Prostate gland (tissue), 2 donors: ENCODE measurements around the gene EPS8L3. TPM values are rescaled to one million over a fixed set of nuclear protein-coding genes. Genes with fewer than 3 reads are reported as not detected.
"Not testable (repeated sequence)": the region's sequence is repeated elsewhere in the genome, so short reads cannot be mapped to it uniquely, and the experiment has no call there.

Experiments used
- DNase-seq: peaks from one replicate; pipeline ENCODE4 v3.0.0-alpha.2; 2019; ENCODE audit warnings: low spot score
- H3K27ac ChIP-seq, 2 donors: fragments of 200-600 bp; sonication (generic); 2 replicates each; pipeline ENCODE4 v1.5.1; 2017 to 2019
- H3K27me3 ChIP-seq: fragments of 200-600 bp; sonication (generic); replicated peaks from 2 replicates; pipeline ENCODE4 v1.5.1; 2019; ENCODE audit not compliant: insufficient read depth
- H3K36me3 ChIP-seq, 2 donors: fragments of 200-600 bp; sonication (generic); 1 replicate in 1 of 2; 2 replicates in 1 of 2; pipeline versions ENCODE4 v1.5.1 to v1.8.1; 2017 to 2019
- H3K4me1 ChIP-seq: fragments of 200-600 bp; sonication (generic); replicated peaks from 2 replicates; pipeline ENCODE4 v1.5.1; 2019
- H3K4me3 ChIP-seq, 2 donors: fragments of 200-600 bp; sonication (generic); 2 replicates each; pipeline ENCODE4 v1.5.1; 2017 to 2019
- H3K9me3 ChIP-seq: fragments of 200-600 bp; sonication (generic); 2 replicates; pipeline ENCODE4 v1.5.1; 2017
- POLR2A ChIP-seq: fragments of 450-650 bp; IDR thresholded peaks from one replicate; pipeline ENCODE4 v1.6.1; 2016; ENCODE audit warnings: antibody characterized with exemption, mild to moderate bottlenecking
- POLR2AphosphoS5 ChIP-seq: sonication (generic); formaldehyde crosslinking; IDR thresholded peaks from one replicate; pipeline ENCODE4 v1.6.1; 2017; ENCODE audit warnings: antibody characterized with exemption
- WGBS: methylation state at CpG from one replicate; pipeline ENCODE4 v1.1.5; 2018; 5-methylcytosine and 5-hydroxymethylcytosine counted together
- intact Hi-C: fragments of 100-400 bp; cut with DNase I; formaldehyde crosslinking; loops from one replicate; pipeline ENCODE4 v1.14.2; 2022
- total RNA-seq, 2 donors: library from RNA; depleted of rRNA; stranded (reverse); fragments of >200 nt; gene quantifications; one replicate each; pipeline ENCODE4 v1.1.0, GENCODE V29; 2016
- TF ChIP-seq, protein P1 (sequence below), 4 experiments: fragments of 200-600 bp in 2 of 4; fragments of 450-650 bp in 2 of 4; sonication (generic) in 2 of 4; IDR thresholded peaks; 1 replicate in 3 of 4; 2 replicates in 1 of 4; pipeline ENCODE4 v1.5.1; 2016 to 2019; ENCODE audit warnings: antibody characterized with exemption in 4 of 4, mild to moderate bottlenecking in 2 of 4, moderate library complexity in 2 of 4

Gene EPS8L3
- total RNA-seq, 2 donors from 2014 or later, result 0.34 TPM; not detected in 1

DNA sequence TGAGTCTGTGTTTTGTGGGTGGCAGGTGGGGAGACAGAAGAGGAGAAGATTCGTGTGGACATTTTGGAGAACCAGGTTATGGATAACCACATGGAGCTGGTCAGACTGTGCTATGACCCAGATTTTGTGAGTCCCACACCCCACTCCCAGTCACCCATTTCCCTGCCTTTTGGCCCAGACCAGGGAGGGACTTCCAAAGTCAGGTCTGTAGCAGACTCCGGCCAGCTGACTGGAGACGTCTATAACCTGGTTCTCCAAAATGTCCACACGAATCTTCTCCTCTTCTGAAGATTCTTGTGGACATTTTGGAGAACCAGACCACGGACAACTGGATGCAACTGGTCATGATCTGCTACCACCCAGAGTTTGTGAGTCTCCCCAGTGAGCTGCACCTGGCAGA lies 50.1 kb downstream of the EPS8L3 start:
- 87% methylated on average over 5 of the region's 5 CpGs for WGBS
- no peaks in the 10 kb centered on the region for H3K9me3 ChIP-seq
- no peaks in the 10 kb centered on the region for H3K27me3 ChIP-seq
- H3K4me1 ChIP-seq, result no peaks in the 10 kb centered on the region
- no peaks in the 10 kb centered on the region for H3K36me3 ChIP-seq
- TF ChIP-seq, protein P1, sequence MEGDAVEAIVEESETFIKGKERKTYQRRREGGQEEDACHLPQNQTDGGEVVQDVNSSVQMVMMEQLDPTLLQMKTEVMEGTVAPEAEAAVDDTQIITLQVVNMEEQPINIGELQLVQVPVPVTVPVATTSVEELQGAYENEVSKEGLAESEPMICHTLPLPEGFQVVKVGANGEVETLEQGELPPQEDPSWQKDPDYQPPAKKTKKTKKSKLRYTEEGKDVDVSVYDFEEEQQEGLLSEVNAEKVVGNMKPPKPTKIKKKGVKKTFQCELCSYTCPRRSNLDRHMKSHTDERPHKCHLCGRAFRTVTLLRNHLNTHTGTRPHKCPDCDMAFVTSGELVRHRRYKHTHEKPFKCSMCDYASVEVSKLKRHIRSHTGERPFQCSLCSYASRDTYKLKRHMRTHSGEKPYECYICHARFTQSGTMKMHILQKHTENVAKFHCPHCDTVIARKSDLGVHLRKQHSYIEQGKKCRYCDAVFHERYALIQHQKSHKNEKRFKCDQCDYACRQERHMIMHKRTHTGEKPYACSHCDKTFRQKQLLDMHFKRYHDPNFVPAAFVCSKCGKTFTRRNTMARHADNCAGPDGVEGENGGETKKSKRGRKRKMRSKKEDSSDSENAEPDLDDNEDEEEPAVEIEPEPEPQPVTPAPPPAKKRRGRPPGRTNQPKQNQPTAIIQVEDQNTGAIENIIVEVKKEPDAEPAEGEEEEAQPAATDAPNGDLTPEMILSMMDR (IDR thresholded peaks at IDR 0.05), result no peak
- TF ChIP-seq POLR2A (no peak), POLR2AphosphoS5 (no peak)
- H3K4me3 ChIP-seq, result no peak overlapping the region
- H3K27ac ChIP-seq, result no peak overlapping the region
- DNase-seq, result no peak
- intact Hi-C loops, result no loop called here

DNA sequence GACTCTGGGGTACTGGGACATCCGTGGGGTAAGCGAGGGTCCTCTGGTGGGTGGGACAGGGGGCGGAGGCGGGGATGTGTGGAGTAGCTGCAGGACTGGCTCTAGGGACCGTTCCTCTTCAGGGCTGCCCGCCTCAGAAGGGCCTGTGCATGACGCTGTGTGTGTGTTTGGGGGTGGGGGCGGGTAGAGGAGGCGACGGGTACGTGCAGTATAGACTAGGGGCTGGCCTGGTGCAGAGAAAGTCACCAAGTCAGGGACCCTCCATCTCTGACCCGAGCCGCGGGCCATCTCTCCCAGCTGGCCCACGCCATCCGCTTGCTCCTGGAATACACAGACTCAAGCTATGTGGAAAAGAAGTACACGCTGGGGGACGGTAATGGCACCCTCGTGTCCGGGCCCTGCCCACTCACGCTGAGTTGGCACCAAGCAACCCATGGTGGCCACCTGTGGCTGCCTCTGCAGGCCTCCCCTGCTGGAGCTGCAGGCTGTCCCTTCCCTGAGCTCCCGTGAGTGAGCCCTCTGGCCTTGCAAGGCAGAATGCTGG lies 51.3 kb downstream of the EPS8L3 start:
- Histone ChIP-seq H3K9me3 (no peaks in the 10 kb centered on the region), H3K27me3 (no peaks in the 10 kb centered on the region), H3K36me3 (no peaks in the 10 kb centered on the region), H3K4me3 (peak overlapping the region; percentile 19 to 21), H3K4me1 (no peaks in the 10 kb centered on the region), H3K27ac (no peak overlapping the region)
- DNase-seq, result no peak
- 64% methylated on average over 19 of the region's 22 CpGs for WGBS
- intact Hi-C loops, result no loop called here
- no peak for TF ChIP-seq POLR2AphosphoS5
- TF ChIP-seq, protein P1 (IDR thresholded peaks at IDR 0.05), result no peak
- no peak for TF ChIP-seq POLR2A

DNA sequence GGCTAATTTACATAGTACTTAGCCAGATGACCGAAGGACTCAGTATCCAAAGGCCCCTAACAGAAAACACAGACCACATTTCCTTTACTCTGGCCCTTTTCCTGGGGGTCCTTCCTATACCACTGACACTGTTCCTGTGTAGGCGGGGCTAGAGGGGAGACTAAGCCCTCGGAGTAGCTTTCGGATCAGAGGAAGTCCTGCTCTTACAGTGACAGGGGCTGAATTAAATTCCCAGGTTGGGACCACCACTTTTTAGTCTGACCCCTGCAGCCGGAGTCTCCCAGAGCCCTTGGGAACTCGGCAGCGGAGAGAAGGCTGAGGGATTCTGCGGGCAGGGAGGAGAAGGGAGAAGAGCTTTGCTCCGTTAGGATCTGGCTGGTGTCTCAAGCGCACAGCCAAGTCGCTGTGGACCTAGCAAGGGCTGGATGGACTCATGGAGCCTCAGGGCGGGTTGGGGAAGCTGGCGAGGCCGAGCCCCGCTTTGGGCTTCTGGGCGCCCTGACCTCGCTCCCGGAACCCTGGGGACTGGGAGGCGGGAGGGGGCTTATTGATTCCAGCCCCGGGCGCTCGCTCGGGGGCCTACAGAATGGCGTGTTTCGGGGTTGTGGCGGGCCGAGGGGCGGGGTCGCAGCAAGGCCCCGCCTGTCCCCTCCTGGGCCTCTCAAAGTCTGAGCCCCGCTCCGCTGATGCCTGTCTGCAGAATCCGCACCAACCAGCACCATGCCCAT lies 52.0 kb downstream of the EPS8L3 start, which contains the start of gene GSTM5:
TSS of gene GSTM5 (plus strand) at position 659 of the 728 bp plus-strand sequence. CDS start at position 721, 62 bp downstream.
- H3K4me1 ChIP-seq, H3K9me3 ChIP-seq, DNase-seq, H3K27me3 ChIP-seq, H3K36me3 ChIP-seq, H3K27ac ChIP-seq, intact Hi-C loops: not testable (repeated sequence)
- H3K4me3 ChIP-seq, result peak within 1 kb of the TSS; percentile 19 to 21
- WGBS, result 39% methylated on average over 31 of the region's 33 CpGs

DNA sequence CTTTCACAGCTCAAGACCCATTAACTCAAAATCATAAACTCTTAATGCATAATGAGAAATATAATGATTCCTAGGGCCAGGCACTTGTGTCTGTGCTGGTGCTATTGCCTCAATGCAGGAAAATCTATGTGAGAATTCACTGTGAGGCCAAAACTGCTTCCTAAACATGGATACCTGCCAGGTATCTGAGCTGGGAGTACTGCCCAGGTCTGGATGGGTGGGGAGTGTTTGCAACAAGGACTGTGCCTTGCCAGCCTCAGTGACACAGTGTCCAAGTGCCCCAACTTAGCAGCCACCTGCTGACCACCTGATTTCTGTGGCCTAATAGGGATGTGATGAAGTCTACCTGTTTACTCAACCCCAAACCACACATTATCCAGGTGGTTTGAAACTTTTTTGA lies 53.9 kb downstream of the EPS8L3 start:
- H3K4me3 ChIP-seq, DNase-seq, H3K4me1 ChIP-seq, H3K36me3 ChIP-seq, H3K27me3 ChIP-seq, H3K27ac ChIP-seq, H3K9me3 ChIP-seq, intact Hi-C loops: not testable (repeated sequence)

DNA sequence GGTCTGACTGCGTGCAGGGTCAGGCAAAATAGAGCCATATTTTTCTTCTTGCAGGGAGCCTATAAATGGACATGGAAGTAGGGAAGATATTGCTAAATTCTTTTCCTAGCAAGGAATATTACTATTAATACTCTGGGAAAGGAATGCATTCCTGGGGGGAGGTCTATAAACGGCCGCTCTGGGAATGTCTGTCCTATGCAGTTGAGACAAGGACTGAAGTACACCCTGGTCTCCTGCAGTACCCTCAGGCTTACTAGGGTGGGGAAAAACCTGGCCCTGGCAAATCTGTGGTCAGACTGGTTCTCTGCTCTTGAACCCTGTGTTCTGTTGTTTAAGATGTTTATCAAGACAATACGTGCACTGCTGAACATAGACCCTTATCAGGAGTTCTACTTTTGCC lies 54.8 kb downstream of the EPS8L3 start:
- H3K4me3 ChIP-seq, H3K27ac ChIP-seq, H3K36me3 ChIP-seq, H3K9me3 ChIP-seq, DNase-seq, intact Hi-C loops, H3K4me1 ChIP-seq, H3K27me3 ChIP-seq: not testable (repeated sequence)
- WGBS, result 81% methylated on average over 4 of the region's 4 CpGs

DNA sequence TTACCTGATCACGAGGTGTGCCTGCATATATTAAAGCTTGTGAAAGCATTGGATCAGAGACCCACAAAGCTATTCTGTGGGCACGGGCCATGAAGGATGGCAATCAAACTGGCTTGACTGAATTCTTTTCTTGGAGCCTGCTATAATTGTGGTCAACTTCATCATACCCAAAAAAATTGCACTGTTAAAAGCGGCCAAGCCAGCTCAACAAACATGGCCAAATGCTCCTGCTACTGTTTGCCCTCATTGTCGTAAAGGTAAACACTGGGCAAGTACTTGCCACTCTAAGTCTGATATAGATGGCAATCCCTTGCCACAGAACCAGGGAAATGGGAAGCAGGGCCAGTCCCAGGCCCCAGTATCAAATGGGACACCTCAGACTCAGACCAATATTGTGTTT lies 58.3 kb downstream of the EPS8L3 start:
- intact Hi-C loops, result no loop called here
- Histone ChIP-seq H3K9me3 (no peaks in the 10 kb centered on the region), H3K4me1 (no peaks in the 10 kb centered on the region), H3K27me3 (no peaks in the 10 kb centered on the region), H3K36me3 (no peaks in the 10 kb centered on the region), H3K27ac (no peak overlapping the region), H3K4me3 (no peak overlapping the region)
- DNase-seq, result no peak
- 57% methylated on average over 4 of the region's 4 CpGs for WGBS
- TF ChIP-seq, protein P1 (IDR thresholded peaks at IDR 0.05), result no peak
- TF ChIP-seq POLR2AphosphoS5, result peak; percentile 47
